HL-60 (cell line): ENCODE measurements around the gene TRIM72.

Experiments
- GABPA ChIP-seq: IDR thresholded peaks from 2 replicates; pipeline ENCODE4 v1.6.1; 2012; ENCODE audit warnings: low read depth
- POLR2AphosphoS5 ChIP-seq: IDR thresholded peaks from 2 replicates; pipeline ENCODE4 v1.6.1; 2012; ENCODE audit warnings: low read depth
- SPI1 ChIP-seq: IDR thresholded peaks from 2 replicates; pipeline ENCODE4 v1.6.1; 2012; ENCODE audit warnings: low read depth, mild to moderate bottlenecking, borderline replicate concordance
- TF ChIP-seq, protein P1 (sequence below): IDR thresholded peaks from one replicate; pipeline ENCODE4 v1.5.1; 2011; ENCODE audit warnings: low read length, control low read depth, inconsistent platforms; ENCODE audit not compliant: insufficient read depth
- TF ChIP-seq, protein P2 (sequence below): IDR thresholded peaks from 2 replicates; pipeline ENCODE4 v1.6.1; 2012; ENCODE audit warnings: low read depth; ENCODE audit not compliant: insufficient replicate concordance

DNA sequence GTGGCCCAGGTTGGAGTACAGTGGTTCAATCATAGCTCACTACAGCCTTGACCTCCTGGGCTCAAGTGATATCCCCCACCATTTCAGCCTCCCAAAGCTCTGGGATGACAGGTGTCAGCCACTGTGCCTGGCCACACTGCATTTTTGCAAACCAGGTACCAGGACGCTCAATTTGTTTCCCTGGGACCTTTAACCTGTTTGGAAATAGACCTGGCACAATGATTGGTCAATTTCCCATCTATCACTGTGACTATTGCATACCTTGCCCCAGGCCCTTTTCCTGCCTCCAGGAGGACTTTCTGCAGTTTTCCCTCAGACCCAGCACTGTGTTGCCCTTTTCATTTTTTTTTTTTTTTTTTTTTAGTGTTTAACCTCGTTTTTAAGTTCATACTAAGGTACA is 45.1 kb upstream of the TRIM72 start:
- TF ChIP-seq, protein P1, sequence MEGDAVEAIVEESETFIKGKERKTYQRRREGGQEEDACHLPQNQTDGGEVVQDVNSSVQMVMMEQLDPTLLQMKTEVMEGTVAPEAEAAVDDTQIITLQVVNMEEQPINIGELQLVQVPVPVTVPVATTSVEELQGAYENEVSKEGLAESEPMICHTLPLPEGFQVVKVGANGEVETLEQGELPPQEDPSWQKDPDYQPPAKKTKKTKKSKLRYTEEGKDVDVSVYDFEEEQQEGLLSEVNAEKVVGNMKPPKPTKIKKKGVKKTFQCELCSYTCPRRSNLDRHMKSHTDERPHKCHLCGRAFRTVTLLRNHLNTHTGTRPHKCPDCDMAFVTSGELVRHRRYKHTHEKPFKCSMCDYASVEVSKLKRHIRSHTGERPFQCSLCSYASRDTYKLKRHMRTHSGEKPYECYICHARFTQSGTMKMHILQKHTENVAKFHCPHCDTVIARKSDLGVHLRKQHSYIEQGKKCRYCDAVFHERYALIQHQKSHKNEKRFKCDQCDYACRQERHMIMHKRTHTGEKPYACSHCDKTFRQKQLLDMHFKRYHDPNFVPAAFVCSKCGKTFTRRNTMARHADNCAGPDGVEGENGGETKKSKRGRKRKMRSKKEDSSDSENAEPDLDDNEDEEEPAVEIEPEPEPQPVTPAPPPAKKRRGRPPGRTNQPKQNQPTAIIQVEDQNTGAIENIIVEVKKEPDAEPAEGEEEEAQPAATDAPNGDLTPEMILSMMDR: no peak
- TF ChIP-seq, protein P2, sequence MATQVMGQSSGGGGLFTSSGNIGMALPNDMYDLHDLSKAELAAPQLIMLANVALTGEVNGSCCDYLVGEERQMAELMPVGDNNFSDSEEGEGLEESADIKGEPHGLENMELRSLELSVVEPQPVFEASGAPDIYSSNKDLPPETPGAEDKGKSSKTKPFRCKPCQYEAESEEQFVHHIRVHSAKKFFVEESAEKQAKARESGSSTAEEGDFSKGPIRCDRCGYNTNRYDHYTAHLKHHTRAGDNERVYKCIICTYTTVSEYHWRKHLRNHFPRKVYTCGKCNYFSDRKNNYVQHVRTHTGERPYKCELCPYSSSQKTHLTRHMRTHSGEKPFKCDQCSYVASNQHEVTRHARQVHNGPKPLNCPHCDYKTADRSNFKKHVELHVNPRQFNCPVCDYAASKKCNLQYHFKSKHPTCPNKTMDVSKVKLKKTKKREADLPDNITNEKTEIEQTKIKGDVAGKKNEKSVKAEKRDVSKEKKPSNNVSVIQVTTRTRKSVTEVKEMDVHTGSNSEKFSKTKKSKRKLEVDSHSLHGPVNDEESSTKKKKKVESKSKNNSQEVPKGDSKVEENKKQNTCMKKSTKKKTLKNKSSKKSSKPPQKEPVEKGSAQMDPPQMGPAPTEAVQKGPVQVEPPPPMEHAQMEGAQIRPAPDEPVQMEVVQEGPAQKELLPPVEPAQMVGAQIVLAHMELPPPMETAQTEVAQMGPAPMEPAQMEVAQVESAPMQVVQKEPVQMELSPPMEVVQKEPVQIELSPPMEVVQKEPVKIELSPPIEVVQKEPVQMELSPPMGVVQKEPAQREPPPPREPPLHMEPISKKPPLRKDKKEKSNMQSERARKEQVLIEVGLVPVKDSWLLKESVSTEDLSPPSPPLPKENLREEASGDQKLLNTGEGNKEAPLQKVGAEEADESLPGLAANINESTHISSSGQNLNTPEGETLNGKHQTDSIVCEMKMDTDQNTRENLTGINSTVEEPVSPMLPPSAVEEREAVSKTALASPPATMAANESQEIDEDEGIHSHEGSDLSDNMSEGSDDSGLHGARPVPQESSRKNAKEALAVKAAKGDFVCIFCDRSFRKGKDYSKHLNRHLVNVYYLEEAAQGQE: no peak
- TF ChIP-seq POLR2AphosphoS5: no peak
- TF ChIP-seq SPI1: no peak
- TF ChIP-seq GABPA: no peak
